HepG2 (cell line): ENCODE data around the gene AUP1. TPM values are rescaled to one million over a fixed set of nuclear protein-coding genes. Genes with fewer than 3 reads are reported as not detected.
A peak's percentile ranks its signal among the peaks of the same experiment; 100 is the strongest.

Experiments used
- FOSL1 ChIP-seq: sonication (generic); formaldehyde crosslinking; IDR thresholded peaks from 2 replicates; pipeline ENCODE4 v1.9.0; 2021; ENCODE audit warnings: missing genetic modification reagents, borderline replicate concordance
- GLMP ChIP-seq: sonication (generic); formaldehyde crosslinking; IDR thresholded peaks from 2 replicates; pipeline ENCODE4 v1.9.0; 2021; ENCODE audit warnings: missing genetic modification reagents, mild to moderate bottlenecking, borderline replicate concordance
- LCORL ChIP-seq, 2 experiments: fragments of 450-650 bp in 1 of 2; sonication (generic) in 1 of 2; formaldehyde crosslinking in 1 of 2; IDR thresholded peaks; 2 replicates each; pipeline versions ENCODE4 v1.5.0 to v1.6.1; 2017 to 2020; ENCODE audit warnings: antibody characterized with exemption in 1 of 2, missing genetic modification reagents in 1 of 2
- MAFK ChIP-seq, 2 experiments: IDR thresholded peaks in 1 of 2; conservative IDR thresholded peaks in 1 of 2; 2 replicates each; pipeline ENCODE4 v1.6.1; 2011; ENCODE audit warnings: improper control_type of control experiment in 2 of 2, low read length in 2 of 2
- NPAS2 ChIP-seq: sonication (generic); formaldehyde crosslinking; IDR thresholded peaks from 2 replicates; pipeline ENCODE4 v1.8.0; 2022; ENCODE audit warnings: mild to moderate bottlenecking, missing genetic modification reagents, borderline replicate concordance
- PTBP1 ChIP-seq: fragments of 200-400 bp; formaldehyde crosslinking; IDR thresholded peaks from 2 replicates; pipeline ENCODE4 v1.6.1; 2018; ENCODE audit warnings: low read length, low read depth; ENCODE audit not compliant: poor library complexity, severe bottlenecking
- STAG1 ChIP-seq: sonication (generic); formaldehyde crosslinking; IDR thresholded peaks from 2 replicates; pipeline ENCODE4 v1.4.0; 2020; ENCODE audit warnings: missing genetic modification reagents
- ZBTB44 ChIP-seq: sonication (generic); formaldehyde crosslinking; IDR thresholded peaks from 2 replicates; pipeline ENCODE4 v1.4.0; 2020; ENCODE audit warnings: missing genetic modification reagents
- ZFAT ChIP-seq: sonication (generic); formaldehyde crosslinking; conservative IDR thresholded peaks from 2 replicates; pipeline ENCODE4 v1.8.1; 2023; ENCODE audit warnings: missing genetic modification reagents, inconsistent platforms
- ZFP36L1 ChIP-seq: sonication (generic); formaldehyde crosslinking; IDR thresholded peaks from 2 replicates; pipeline ENCODE4 v1.8.0; 2022; ENCODE audit warnings: mild to moderate bottlenecking, missing genetic modification reagents, moderate library complexity
- ZNF343 ChIP-seq: sonication (generic); formaldehyde crosslinking; IDR thresholded peaks from 2 replicates; pipeline ENCODE4 v1.4.0; 2020; ENCODE audit warnings: mild to moderate bottlenecking, missing genetic modification reagents
- ZNF609 ChIP-seq: sonication (generic); formaldehyde crosslinking; IDR thresholded peaks from 2 replicates; pipeline ENCODE4 v1.4.0; 2020; ENCODE audit warnings: mild to moderate bottlenecking, missing genetic modification reagents, borderline replicate concordance
- ZNF83 ChIP-seq: sonication (generic); formaldehyde crosslinking; IDR thresholded peaks from 2 replicates; pipeline ENCODE4 v1.4.0; 2020; ENCODE audit warnings: missing genetic modification reagents, mild to moderate bottlenecking, borderline replicate concordance
- ZNF883 ChIP-seq: sonication (generic); formaldehyde crosslinking; IDR thresholded peaks from 2 replicates; pipeline ENCODE4 v1.5.1; 2020; ENCODE audit warnings: mild to moderate bottlenecking, missing genetic modification reagents; ENCODE audit errors: not compliant biosample characterization
- polyA plus RNA-seq, 8 experiments: library from polyadenylated mRNA; depleted of rRNA in 3 of 8; stranded (reverse) in 7 of 8; unstranded in 1 of 8; fragments of >200 nt; fragmentation: Illumina TruSeq in 4 of 8; extraction: Trizol in 4 of 8; gene quantifications; 2 replicates each; pipeline versions ENCODE4 v1.2.1 to v1.2.3, GENCODE V29; 2011 to 2016; ENCODE audit warnings: low read depth in 4 of 8, missing spikeins in 1 of 8, mixed read lengths in 1 of 8; ENCODE audit not compliant: insufficient read depth in 1 of 8
- total RNA-seq, 5 experiments: library from RNA; depleted of rRNA; stranded (reverse); fragments of >200 nt; fragmentation: Illumina TruSeq; extraction: Trizol; gene quantifications; 2 replicates each; pipeline ENCODE4 v1.2.3, GENCODE V29; 2016; ENCODE audit warnings: low read depth in 1 of 5
- TF ChIP-seq, protein P1 (sequence below): sonication (generic); formaldehyde crosslinking; IDR thresholded peaks from 2 replicates; pipeline ENCODE4 v1.4.0; 2020; ENCODE audit warnings: mild to moderate bottlenecking, missing genetic modification reagents, borderline replicate concordance
- TF ChIP-seq, protein P2 (sequence below): sonication (generic); formaldehyde crosslinking; IDR thresholded peaks from 2 replicates; pipeline ENCODE4 v1.5.0; 2020; ENCODE audit warnings: mild to moderate bottlenecking, low read depth, missing genetic modification reagents, borderline replicate concordance
- TF ChIP-seq, protein P3 (sequence below): sonication (generic); formaldehyde crosslinking; IDR thresholded peaks from 2 replicates; pipeline ENCODE4 v1.4.0; 2020; ENCODE audit warnings: mild to moderate bottlenecking, missing genetic modification reagents

AUP1 gene
- total and polyA plus RNA-seq, 2 of the 13 experiments (the other 11 are each of a cell fraction or from before 2014, with no cell fraction given), result 174 to 267 TPM

- TF ChIP-seq, protein P1, sequence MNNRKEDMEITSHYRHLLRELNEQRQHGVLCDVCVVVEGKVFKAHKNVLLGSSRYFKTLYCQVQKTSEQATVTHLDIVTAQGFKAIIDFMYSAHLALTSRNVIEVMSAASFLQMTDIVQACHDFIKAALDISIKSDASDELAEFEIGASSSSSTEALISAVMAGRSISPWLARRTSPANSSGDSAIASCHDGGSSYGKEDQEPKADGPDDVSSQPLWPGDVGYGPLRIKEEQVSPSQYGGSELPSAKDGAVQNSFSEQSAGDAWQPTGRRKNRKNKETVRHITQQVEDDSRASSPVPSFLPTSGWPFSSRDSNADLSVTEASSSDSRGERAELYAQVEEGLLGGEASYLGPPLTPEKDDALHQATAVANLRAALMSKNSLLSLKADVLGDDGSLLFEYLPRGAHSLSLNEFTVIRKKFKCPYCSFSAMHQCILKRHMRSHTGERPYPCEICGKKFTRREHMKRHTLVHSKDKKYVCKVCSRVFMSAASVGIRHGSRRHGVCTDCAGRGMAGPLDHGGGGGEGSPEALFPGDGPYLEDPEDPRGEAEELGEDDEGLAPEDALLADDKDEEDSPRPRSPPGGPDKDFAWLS (CRISPR knock-in tag), result no peak; the same call in 1 of the 2 replicates
- TF ChIP-seq, protein P2, sequence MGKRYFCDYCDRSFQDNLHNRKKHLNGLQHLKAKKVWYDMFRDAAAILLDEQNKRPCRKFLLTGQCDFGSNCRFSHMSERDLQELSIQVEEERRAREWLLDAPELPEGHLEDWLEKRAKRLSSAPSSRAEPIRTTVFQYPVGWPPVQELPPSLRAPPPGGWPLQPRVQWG, result no peak
- TF ChIP-seq ZNF83 (CRISPR knock-in tag) (no peak), ZBTB44 (CRISPR knock-in tag) (0 out of 2 replicates have a peak, but pooled peaks have one; percentile 47), ZNF883 (CRISPR knock-in tag) (peak; percentile 76), MAFK (conservative IDR thresholded peaks at IDR 0.05 in 1 of 2, IDR thresholded peaks at IDR 0.05 in 1 of 2; ENCODE audit: low read length in 2 of 2) (no peak), ZFAT (CRISPR knock-in tag) (0 out of 2 replicates have a peak, but pooled peaks have one; percentile 19), GLMP (CRISPR knock-in tag) (0 out of 2 replicates have a peak, but pooled peaks have one; percentile 80), FOSL1 (CRISPR knock-in tag) (0 out of 2 replicates have a peak, but pooled peaks have one; percentile 57), ZFP36L1 (CRISPR knock-in tag) (peak; percentile 85), ZNF343 (no peak), NPAS2 (no peak), LCORL (IDR thresholded peaks at IDR 0.05) (no peak), LCORL (CRISPR knock-in tag; IDR thresholded peaks at IDR 0.05) (peak; percentile 72; the same call in 1 of the 2 replicates), PTBP1 (peak; percentile 49), ZNF609 (CRISPR knock-in tag) (no peak), STAG1 (peak; percentile 77)
- TF ChIP-seq, protein P3, sequence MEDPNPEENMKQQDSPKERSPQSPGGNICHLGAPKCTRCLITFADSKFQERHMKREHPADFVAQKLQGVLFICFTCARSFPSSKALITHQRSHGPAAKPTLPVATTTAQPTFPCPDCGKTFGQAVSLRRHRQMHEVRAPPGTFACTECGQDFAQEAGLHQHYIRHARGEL (CRISPR knock-in tag), result peak; percentile 89
Observed at GRCh38 chr2:74502720-74503505, 26.6 kb downstream of the AUP1 start (continued).
